ENCODE results near the gene PSMB10.

Gene PSMB10

GRCh38 chr16:67962135-67962534 lies 25.5 kb upstream of the PSMB10 start:
- TF ChIP-seq CTCF (IDR thresholded peaks at IDR 0.05; ENCODE audit: borderline replicate concordance, insufficient read depth, low read depth, low read length): no peak
- no peak overlapping the region for H3K4me3 ChIP-seq (ENCODE audit: low read depth, low read length)

- H3K4me3 ChIP-seq (ENCODE audit: low read depth, low read length): no peak overlapping the region
- no peak for TF ChIP-seq CTCF (IDR thresholded peaks at IDR 0.05; ENCODE audit: borderline replicate concordance, insufficient read depth, low read depth, low read length)
Observed at GRCh38 chr16:67961551-67961957, 24.9 kb upstream of the PSMB10 start.

- no peak for TF ChIP-seq CTCF (IDR thresholded peaks at IDR 0.05; ENCODE audit: borderline replicate concordance, insufficient read depth, low read depth, low read length)
- no peak overlapping the region for H3K4me3 ChIP-seq (ENCODE audit: low read depth, low read length)
Observed at GRCh38 chr16:67959536-67960329, 23.1 kb upstream of the PSMB10 start.

- H3K4me3 ChIP-seq (ENCODE audit: low read depth, low read length): no peak overlapping the region
- TF ChIP-seq CTCF (IDR thresholded peaks at IDR 0.05; ENCODE audit: borderline replicate concordance, insufficient read depth, low read depth, low read length): no peak
Observed at GRCh38 chr16:67957622-67958021, 21.0 kb upstream of the PSMB10 start.

GRCh38 chr16:67954421-67955196 lies 18.0 kb upstream of the PSMB10 start:
- TF ChIP-seq CTCF (IDR thresholded peaks at IDR 0.05; ENCODE audit: borderline replicate concordance, insufficient read depth, low read depth, low read length): no peak
- no peak overlapping the region for H3K4me3 ChIP-seq (ENCODE audit: low read depth, low read length)

- H3K4me3 ChIP-seq (ENCODE audit: low read depth, low read length): no peak overlapping the region
- no peak for TF ChIP-seq CTCF (IDR thresholded peaks at IDR 0.05; ENCODE audit: borderline replicate concordance, insufficient read depth, low read depth, low read length)
Observed at GRCh38 chr16:67953641-67954375, 17.2 kb upstream of the PSMB10 start.

Measured in GM12875 (cell line).